ENCODE measurements around the gene NIP7.

The NIP7 gene

DNA sequence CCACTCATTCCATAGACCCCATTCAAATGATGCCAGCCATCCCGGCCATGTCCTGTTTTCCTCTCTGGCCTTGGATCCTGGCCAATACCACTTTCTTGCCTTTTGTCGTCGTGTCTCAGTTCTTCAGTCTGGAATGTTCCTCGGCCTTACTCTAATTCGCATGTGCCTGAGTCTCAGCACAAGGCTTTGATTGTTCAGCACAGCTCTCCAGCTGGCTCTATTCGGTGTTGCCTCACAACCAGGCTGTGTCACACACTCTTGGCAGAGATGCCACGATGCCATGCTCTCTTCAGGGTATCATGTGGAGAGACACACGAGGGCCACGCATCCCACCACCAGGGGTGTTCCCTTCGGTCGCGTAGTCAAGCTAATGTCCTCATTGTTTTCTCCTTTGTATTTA is 30.3 kb upstream of the NIP7 start:
- H3K9me2 ChIP-seq (replicated peaks; ENCODE audit: control insufficient read depth, low read length), result no peaks in the 10 kb centered on the region
- H3K27me3 ChIP-seq (ENCODE audit: control insufficient read depth, low read length), result no peaks in the 10 kb centered on the region
- H3K27ac ChIP-seq (ENCODE audit: low read depth, low read length), result no peak overlapping the region
- peaks cover 6% of the 10 kb centered on the region for H4K20me1 ChIP-seq (ENCODE audit: control insufficient read depth, insufficient read depth, low read depth, low read length)
- peaks cover 32% of the 10 kb centered on the region for H3K79me2 ChIP-seq (ENCODE audit: control insufficient read depth, low read length)
- no peak overlapping the region for H3K4me2 ChIP-seq (ENCODE audit: low read length)
- no peaks in the 10 kb centered on the region for H3K9me3 ChIP-seq (ENCODE audit: control insufficient read depth, insufficient read depth, low read length)
- peaks cover 14% of the 10 kb centered on the region for H3F3A ChIP-seq (ENCODE audit: control insufficient read depth, insufficient read depth)
- H3K4me3 ChIP-seq (ENCODE audit: low read length), result no peak overlapping the region
- peaks cover 20% of the 10 kb centered on the region for H3K36me3 ChIP-seq (ENCODE audit: control insufficient read depth, low read length)
- H3K4me1 ChIP-seq (ENCODE audit: control insufficient read depth, low read length), result peaks cover 12% of the 10 kb centered on the region
- TF ChIP-seq EZH2phosphoT487 (IDR thresholded peaks at IDR 0.05; ENCODE audit: borderline replicate concordance, low read length) (no peak), CTCF (IDR thresholded peaks at IDR 0.05; ENCODE audit: low read depth, low read length, poor library complexity, severe bottlenecking) (no peak)

DNA sequence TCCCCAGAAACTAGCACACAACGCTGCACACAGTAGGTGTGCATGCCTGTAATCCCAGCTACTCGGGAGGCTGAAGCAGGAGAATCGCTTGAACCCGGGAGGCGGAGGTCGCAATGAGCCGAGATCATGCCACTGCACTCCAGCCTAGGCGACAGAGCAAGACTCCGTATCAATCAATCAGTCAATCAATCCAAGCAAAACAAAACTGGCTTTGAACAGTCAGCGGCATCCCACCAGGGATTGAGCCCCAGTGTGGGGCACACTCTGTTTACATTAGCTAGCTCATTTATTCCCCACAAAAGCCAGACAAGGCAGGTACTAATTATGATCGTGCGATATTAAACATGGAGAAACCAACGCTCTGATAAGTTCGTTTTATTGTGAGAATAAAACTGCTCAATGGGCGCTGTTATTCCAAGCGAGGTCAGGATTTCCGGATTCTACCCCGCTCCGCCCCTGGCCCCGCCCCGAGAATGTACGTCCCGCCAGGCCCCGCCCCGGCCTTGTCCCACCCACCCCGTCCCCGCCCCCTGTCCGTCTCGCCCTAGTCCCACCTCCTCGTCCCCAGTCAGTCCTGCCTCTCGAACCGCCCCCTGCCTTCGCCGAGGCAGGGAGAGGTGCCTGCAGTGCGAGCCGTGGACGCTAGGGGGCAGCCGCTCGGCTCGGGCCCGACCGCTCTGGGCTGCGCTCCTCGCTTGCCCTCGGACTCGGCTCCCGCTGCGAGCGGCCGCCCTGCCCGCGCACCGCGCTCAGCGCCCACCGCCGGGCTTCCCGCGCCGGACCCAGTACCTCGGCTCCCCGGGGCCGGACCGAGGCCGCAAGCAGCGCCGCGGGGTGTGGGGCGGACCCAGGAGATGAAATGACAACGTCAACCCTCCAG is 28.7 kb upstream of the NIP7 start, which contains the start of gene VPS4A:
Gene VPS4A (plus strand): TSS at position 698 of the 880 bp plus-strand sequence. CDS start 162 bp downstream, at position 860.
- TF ChIP-seq EZH2phosphoT487 (IDR thresholded peaks at IDR 0.05; ENCODE audit: borderline replicate concordance, low read length), result no peak
- TF ChIP-seq CTCF (IDR thresholded peaks at IDR 0.05; ENCODE audit: low read depth, low read length, poor library complexity, severe bottlenecking), result peak; percentile 70
- Histone ChIP-seq H3K4me1 (ENCODE audit: control insufficient read depth, low read length) (peaks cover 12% of the 10 kb centered on the region), H3K4me3 (ENCODE audit: low read length) (peak within 1 kb of the TSS; percentile 95), H3K27ac (ENCODE audit: low read depth, low read length) (peak within 1 kb of the TSS; percentile 61), H3K9me3 (ENCODE audit: control insufficient read depth, insufficient read depth, low read length) (no peaks in the 10 kb centered on the region), H3K27me3 (ENCODE audit: control insufficient read depth, low read length) (no peaks in the 10 kb centered on the region), H4K20me1 (ENCODE audit: control insufficient read depth, insufficient read depth, low read depth, low read length) (peaks cover 6% of the 10 kb centered on the region), H3F3A (ENCODE audit: control insufficient read depth, insufficient read depth) (peaks cover 13% of the 10 kb centered on the region), H3K9me2 (replicated peaks; ENCODE audit: control insufficient read depth, low read length) (no peaks in the 10 kb centered on the region), H3K79me2 (ENCODE audit: control insufficient read depth, low read length) (peaks cover 47% of the 10 kb centered on the region), H3K4me2 (ENCODE audit: low read length) (peak within 1 kb of the TSS; percentile 81), H3K36me3 (ENCODE audit: control insufficient read depth, low read length) (peaks cover 34% of the 10 kb centered on the region)

GRCh38 chr16:69311533-69312387 is 27.8 kb upstream of the NIP7 start:
- Histone ChIP-seq H3K27me3 (ENCODE audit: control insufficient read depth, low read length) (no peaks in the 10 kb centered on the region), H3K4me1 (ENCODE audit: control insufficient read depth, low read length) (peaks cover 12% of the 10 kb centered on the region), H3K27ac (ENCODE audit: low read depth, low read length) (peak overlapping the region; percentile 61), H3K4me3 (ENCODE audit: low read length) (peak overlapping the region; percentile 95), H3K36me3 (ENCODE audit: control insufficient read depth, low read length) (peaks cover 43% of the 10 kb centered on the region), H3K4me2 (ENCODE audit: low read length) (peak overlapping the region; percentile 81), H3F3A (ENCODE audit: control insufficient read depth, insufficient read depth) (peaks cover 13% of the 10 kb centered on the region), H4K20me1 (ENCODE audit: control insufficient read depth, insufficient read depth, low read depth, low read length) (peaks cover 6% of the 10 kb centered on the region), H3K9me3 (ENCODE audit: control insufficient read depth, insufficient read depth, low read length) (no peaks in the 10 kb centered on the region), H3K79me2 (ENCODE audit: control insufficient read depth, low read length) (peaks cover 55% of the 10 kb centered on the region), H3K9me2 (replicated peaks; ENCODE audit: control insufficient read depth, low read length) (no peaks in the 10 kb centered on the region)
- no peak for TF ChIP-seq EZH2phosphoT487 (IDR thresholded peaks at IDR 0.05; ENCODE audit: borderline replicate concordance, low read length)
- peak; percentile 44 for TF ChIP-seq CTCF (IDR thresholded peaks at IDR 0.05; ENCODE audit: low read depth, low read length, poor library complexity, severe bottlenecking)

Data from DOHH2 (cell line).